Upper lobe of left lung (tissue), 6 donors: ENCODE data around the gene ZNF408. TPM values are rescaled to one million over a fixed set of nuclear protein-coding genes. Genes with fewer than 3 reads are reported as not detected.
A peak's percentile ranks its signal among the peaks of the same experiment; 100 is the strongest.

Experiments used
- ATAC-seq, 2 donors: fragments of 200-7000 bp; cut with Tn5 transposase; one replicate each; pipeline ENCODE4 v1.9.1; 2022; ENCODE audit warnings: mild to moderate bottlenecking in 2 of 2, moderate library complexity in 2 of 2; ENCODE audit not compliant: low FRiP score in 2 of 2
- DNase-seq, 2 donors: peaks; one replicate each; pipeline ENCODE4 v3.0.0-alpha.2; 2019 to 2020
- H3K27ac ChIP-seq, 4 donors: fragments of 200-600 bp; sonication (generic); one replicate each; pipeline ENCODE4 v1.5.1; 2016 to 2019
- H3K27me3 ChIP-seq, 4 donors: fragments of 200-600 bp; sonication (generic); one replicate each; pipeline ENCODE4 v1.5.1; 2017 to 2019
- H3K36me3 ChIP-seq, 4 donors: fragments of 200-600 bp; sonication (generic); one replicate each; pipeline ENCODE4 v1.5.1; 2016 to 2019
- H3K4me1 ChIP-seq, 4 donors: fragments of 200-600 bp; sonication (generic); one replicate each; pipeline ENCODE4 v1.5.1; 2018 to 2019
- H3K4me3 ChIP-seq, 4 donors: fragments of 200-600 bp; sonication (generic); one replicate each; pipeline ENCODE4 v1.5.1; 2017 to 2019; ENCODE audit warnings: mild to moderate bottlenecking in 2 of 4, moderate library complexity in 1 of 4
- H3K9me3 ChIP-seq, 4 donors: fragments of 200-600 bp; sonication (generic); one replicate each; pipeline ENCODE4 v1.5.1; 2018 to 2019
- CTCF ChIP-seq, 6 experiments: fragments of 450-650 bp in 4 of 6; fragments of 200-600 bp in 2 of 6; sonication (generic) in 2 of 6; IDR thresholded peaks; one replicate each; pipeline ENCODE4 v1.5.1; 2016 to 2019; ENCODE audit warnings: antibody characterized with exemption in 6 of 6
- EP300 ChIP-seq, 4 donors: sonication (generic); formaldehyde crosslinking; IDR thresholded peaks; one replicate each; pipeline ENCODE4 v1.5.1; 2017; ENCODE audit warnings: antibody characterized with exemption in 4 of 4, control low read depth in 2 of 4
- POLR2A ChIP-seq, 4 donors: fragments of 450-650 bp; IDR thresholded peaks; one replicate each; pipeline ENCODE4 v1.5.1; 2016 to 2017; ENCODE audit warnings: antibody characterized with exemption in 4 of 4, mild to moderate bottlenecking in 2 of 4
- POLR2AphosphoS5 ChIP-seq, 2 donors: sonication (generic); formaldehyde crosslinking; IDR thresholded peaks; one replicate each; pipeline ENCODE4 v1.5.1; 2017; ENCODE audit warnings: antibody characterized with exemption in 2 of 2
- WGBS, 2 donors: methylation state at CpG; one replicate each; pipeline ENCODE4 v1.1.5; 2017 to 2018; 5-methylcytosine and 5-hydroxymethylcytosine counted together
- total RNA-seq, 6 donors: library from RNA; depleted of rRNA in 4 of 6; stranded (reverse); fragments of >200 nt in 4 of 6; gene quantifications; one replicate each; pipeline versions ENCODE4 v1.1.0 to v1.2.1, GENCODE V29; 2016 to 2021
- donor health status: DM: no; HTN: no; CAD: no; lungs with moderate emphysema.
- donor health status: DM: no; HTN: yes; CAD: no; lungs with severe emphysema.

Gene ZNF408
- total RNA-seq, 6 donors from 2014 or later = 5.3 to 17.2 (median 10.5) TPM

GRCh38 chr11:46680815-46681214 lies 20.0 kb upstream of the ZNF408 start:
- Histone ChIP-seq H3K36me3 (peaks cover 30 to 76% (median 55%) of the 10 kb centered on the region in 4 donors), H3K27ac (no peak overlapping the region), H3K4me1 (peaks cover 2 to 20% (median 14%) of the 10 kb centered on the region in 4 donors), H3K27me3 (no peaks in the 10 kb centered on the region), H3K9me3 (no peaks in the 10 kb centered on the region), H3K4me3 (no peak overlapping the region)
- no peak for ATAC-seq
- 95 to 97% methylated on average over 18 to 22 of the region's 22 CpGs for WGBS, 2 donors
- TF ChIP-seq EP300 (IDR thresholded peaks at IDR 0.05) (no peak), POLR2A (IDR thresholded peaks at IDR 0.05) (no peak), POLR2AphosphoS5 (IDR thresholded peaks at IDR 0.05) (no peak), CTCF (IDR thresholded peaks at IDR 0.05) (no peak)
- peak in 1 of 2 donors; percentile 48 for DNase-seq

GRCh38 chr11:46681814-46682213 lies 19.0 kb upstream of the ZNF408 start:
- Histone ChIP-seq H3K36me3 (peaks cover 30 to 83% (median 64%) of the 10 kb centered on the region in 4 donors), H3K4me1 (peaks cover 0 to 10% (median 6%) of the 10 kb centered on the region in 4 donors), H3K9me3 (no peaks in the 10 kb centered on the region), H3K27me3 (no peaks in the 10 kb centered on the region), H3K27ac (no peak overlapping the region), H3K4me3 (no peak overlapping the region)
- ATAC-seq (no peak), DNase-seq (no peak)
- no peak for TF ChIP-seq POLR2AphosphoS5 (IDR thresholded peaks at IDR 0.05)
- no peak for TF ChIP-seq POLR2A (IDR thresholded peaks at IDR 0.05)
- no peak for TF ChIP-seq CTCF (IDR thresholded peaks at IDR 0.05)
- no peak for TF ChIP-seq EP300 (IDR thresholded peaks at IDR 0.05)
- 94 to 96% methylated on average over 3 to 11 of the region's 11 CpGs for WGBS, 2 donors

- H3K4me3 ChIP-seq = no peak overlapping the region
- DNase-seq = no peak
- H3K27ac ChIP-seq = peak overlapping the region in 1 of 4 donors; percentile 21
- whole genome bisulfite sequencing, 2 donors = 97% methylated on average over 11 of the region's 11 CpGs
- H3K27me3 ChIP-seq = no peaks in the 10 kb centered on the region
- peaks cover 33 to 85% (median 71%) of the 10 kb centered on the region in 4 donors for H3K36me3 ChIP-seq
- no peaks in the 10 kb centered on the region for H3K9me3 ChIP-seq
- no peak for ATAC-seq
- peaks cover 0 to 10% (median 4%) of the 10 kb centered on the region in 4 donors for H3K4me1 ChIP-seq
- TF ChIP-seq POLR2A (IDR thresholded peaks at IDR 0.05) (no peak), CTCF (IDR thresholded peaks at IDR 0.05) (no peak), POLR2AphosphoS5 (IDR thresholded peaks at IDR 0.05) (no peak), EP300 (IDR thresholded peaks at IDR 0.05) (no peak)
These were observed 17.8 kb upstream of the ZNF408 start for GRCh38 chr11:46682773-46683752.

GRCh38 chr11:46684367-46684766 lies 16.5 kb upstream of the ZNF408 start:
- Histone ChIP-seq H3K4me1 (peaks cover 0 to 12% (median 4%) of the 10 kb centered on the region in 4 donors), H3K27me3 (no peaks in the 10 kb centered on the region), H3K36me3 (peaks cover 22 to 80% (median 61%) of the 10 kb centered on the region in 4 donors), H3K27ac (no peak overlapping the region), H3K4me3 (no peak overlapping the region), H3K9me3 (no peaks in the 10 kb centered on the region)
- no peak for TF ChIP-seq CTCF (IDR thresholded peaks at IDR 0.05)
- no peak for TF ChIP-seq POLR2AphosphoS5 (IDR thresholded peaks at IDR 0.05)
- 75 to 77% methylated on average over 3 of the region's 3 CpGs for WGBS, 2 donors
- ATAC-seq (no peak), DNase-seq (no peak)
